ENCODE results near the gene CARMIL1.

- TF ChIP-seq CTCF (conservative IDR thresholded peaks at IDR 0.05; ENCODE audit: low read length) = no peak
- no peak for TF ChIP-seq EZH2phosphoT487 (IDR thresholded peaks at IDR 0.05; ENCODE audit: borderline replicate concordance)
These were observed 91.8 kb downstream of the CARMIL1 start for GRCh38 chr6:25371037-25371347.
